AML-193 (cell line): ENCODE results near the gene UBA3.

Source experiments
- DNase-seq, 2 experiments: peaks; one replicate each; lab custom pipeline; 2025; lab: John Stamatoyannopoulos, UW

UBA3 gene

DNA sequence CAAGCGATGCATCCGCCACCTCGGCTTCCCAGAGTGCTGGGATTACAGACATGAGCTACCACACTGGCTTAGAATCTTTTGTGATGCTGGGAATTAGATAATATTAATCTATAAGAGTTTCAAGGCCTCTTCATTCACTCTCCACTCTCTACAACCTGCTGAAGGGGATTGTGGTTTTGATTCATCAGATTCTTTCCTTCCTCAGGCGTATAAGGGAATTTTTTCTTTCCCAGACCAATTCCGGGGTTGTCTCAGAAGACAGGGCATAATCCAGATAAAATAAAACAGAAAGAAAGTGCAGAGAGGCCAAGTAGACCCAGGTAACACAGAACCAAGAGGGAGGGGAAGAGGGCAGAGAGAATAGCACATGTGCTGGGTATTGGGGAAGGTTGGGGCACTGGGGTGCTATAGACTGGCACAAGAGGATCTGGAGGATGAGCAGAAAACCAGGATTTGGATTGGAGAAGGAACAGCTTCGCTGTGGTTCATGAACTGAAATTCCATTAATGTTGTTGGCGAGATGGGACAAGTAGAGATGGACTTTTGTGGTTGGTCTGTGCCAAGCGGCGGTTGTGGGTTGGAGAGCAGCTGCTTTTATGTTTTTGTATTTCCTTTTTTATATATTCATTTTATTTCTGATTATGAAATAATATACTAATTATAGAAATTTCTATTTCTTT lies 17.4 kb upstream of the UBA3 start:
- peak; percentile 44 to 56 for DNase-seq

DNA sequence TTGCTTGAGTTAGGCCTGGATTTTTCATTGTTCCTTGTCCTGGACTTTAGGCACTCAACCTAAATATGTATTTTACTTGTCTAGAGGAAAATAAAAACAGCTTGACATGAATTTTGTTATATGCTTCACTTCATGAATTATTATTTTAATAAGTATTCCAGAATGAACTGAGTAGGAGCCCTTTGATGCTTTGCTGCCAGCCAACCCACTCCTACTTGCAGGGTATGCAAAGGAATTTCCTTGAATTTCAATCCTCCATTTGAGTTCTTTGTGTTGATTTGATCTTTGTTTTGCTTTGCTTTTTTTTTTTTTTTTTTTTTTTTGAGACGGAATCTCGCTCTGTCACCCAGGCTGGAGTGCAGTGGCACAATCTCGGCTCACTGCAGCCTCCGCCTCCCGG lies 16.1 kb upstream of the UBA3 start:
- no peak for DNase-seq

DNA sequence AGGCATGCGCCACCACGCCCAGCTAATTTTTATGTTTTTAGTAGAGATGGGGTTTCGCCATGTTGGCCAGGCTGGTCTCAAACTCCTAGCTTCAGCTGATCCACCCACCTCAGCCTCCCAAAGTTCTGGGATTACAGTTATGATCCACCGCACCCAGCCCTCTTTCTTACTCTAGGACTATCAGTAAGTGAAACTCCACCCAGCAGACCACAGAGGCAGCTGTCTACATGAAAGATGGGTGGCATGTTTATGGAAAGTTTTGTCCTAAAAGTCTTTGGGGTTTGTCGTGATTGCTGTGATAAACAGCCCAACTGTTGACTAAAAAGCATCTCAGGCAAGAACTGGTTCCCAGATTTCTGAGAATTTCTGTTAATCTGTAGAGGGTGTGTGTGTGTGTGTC lies 15.5 kb upstream of the UBA3 start:
- DNase-seq: no peak

DNA sequence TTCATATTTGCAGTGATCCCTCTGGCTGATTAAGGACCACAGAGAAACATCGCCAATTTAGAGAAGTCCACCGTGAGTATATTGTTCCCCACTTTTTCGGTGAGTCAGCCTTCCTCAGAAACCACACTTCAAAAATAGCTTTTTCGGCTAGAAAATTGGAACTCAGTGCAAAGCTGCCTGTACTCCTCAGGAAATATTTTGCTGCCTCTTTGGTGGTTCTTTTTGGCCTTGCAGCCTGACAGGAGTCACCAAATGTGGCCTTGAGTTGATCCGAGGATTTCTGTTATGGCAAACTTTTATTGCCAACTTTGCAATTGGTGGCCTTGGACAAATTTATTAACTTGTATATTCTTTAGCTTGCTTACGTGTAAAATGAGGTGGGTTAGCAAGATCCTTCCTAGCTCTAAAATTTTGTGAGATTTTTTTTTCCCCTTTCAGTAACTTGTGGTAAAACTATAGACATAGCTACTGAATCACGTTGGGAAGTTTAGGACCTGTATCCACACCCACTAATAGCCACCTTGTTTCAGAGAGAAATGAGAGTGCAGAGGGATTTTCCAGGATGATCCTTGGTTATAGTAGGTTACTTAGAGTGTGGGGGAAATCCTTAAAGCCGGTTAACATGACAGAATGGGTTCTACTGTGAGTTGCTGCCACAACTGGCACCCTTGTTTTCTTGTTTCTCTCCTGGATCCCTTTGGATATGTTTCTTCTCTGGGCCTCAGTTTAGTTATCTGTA lies 14.5 kb upstream of the UBA3 start:
- DNase-seq: peak; percentile 83

DNA sequence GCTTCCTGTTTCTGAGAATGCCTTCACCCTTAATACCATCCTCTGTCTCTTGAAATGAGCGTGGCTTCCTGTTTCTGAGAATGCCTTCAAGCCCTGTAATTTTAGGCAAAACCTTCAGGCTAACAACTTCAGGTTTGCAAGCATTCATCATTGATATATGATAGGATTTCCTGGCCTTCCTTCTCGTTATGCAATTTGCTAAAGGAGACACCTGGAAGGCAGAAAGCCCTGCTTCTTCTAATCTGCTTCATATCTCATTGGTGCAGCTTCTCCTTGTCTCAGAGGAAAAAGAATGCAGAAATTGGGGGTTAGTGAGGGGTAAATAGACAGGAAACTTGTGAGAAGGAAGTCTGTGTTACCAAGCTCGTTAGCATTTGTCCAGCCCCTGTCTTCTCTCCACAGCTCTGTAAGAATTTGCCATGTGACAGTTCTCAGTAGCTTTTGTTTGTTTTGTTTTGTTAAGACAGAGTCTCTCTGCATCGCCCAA lies 11.9 kb upstream of the UBA3 start:
- peak; percentile 74 to 80 for DNase-seq

DNA sequence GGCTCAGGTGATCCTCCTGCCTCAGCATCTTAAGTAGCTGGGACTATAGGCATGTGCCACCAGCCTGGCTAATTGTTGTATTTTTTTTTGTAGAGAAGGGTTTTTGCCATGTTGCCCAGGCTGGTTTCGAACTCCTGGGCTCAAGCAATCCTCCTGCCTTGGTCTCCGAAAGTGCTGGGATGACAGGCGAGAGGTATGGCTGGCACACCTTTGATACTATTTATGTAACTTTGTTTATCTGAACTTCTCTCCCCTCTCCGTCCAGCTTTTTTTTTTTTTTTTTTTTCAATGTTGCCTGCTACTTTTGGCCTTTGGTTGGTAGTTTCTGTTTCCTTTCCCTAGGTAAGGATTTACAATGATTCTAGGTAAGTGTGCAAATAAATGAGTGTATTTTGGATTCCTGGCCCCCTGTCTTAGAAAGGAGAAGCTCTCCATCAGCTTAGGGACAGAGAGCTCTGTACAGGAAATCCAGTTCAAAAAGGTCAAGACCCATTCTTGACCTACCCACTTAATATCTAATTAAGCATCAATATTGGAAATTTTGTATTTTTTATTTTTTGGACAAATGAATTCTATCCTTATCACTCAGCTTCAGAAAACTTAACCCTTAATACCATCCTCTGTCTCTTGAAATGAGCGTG lies 11.3 kb upstream of the UBA3 start:
- DNase-seq: no peak

DNA sequence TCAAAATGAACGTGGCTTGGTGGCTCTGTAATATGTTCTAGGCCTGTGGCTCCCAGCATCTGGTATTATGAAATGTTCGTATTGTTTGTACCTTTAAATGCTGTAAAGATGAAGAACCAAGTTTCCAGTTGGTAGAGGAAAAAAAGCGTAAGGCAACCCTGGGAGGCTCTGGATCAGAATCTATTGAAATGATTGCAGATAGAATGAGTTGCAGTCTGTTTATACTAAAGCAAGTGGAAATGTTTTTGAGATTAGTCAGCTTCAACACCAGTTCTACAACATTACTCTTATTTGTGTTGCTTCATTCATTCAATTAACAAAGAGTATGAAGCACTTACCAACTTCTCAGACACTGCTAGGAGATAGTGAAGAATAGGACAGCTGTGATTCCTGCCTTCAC lies 9.9 kb upstream of the UBA3 start:
- DNase-seq: no peak

DNA sequence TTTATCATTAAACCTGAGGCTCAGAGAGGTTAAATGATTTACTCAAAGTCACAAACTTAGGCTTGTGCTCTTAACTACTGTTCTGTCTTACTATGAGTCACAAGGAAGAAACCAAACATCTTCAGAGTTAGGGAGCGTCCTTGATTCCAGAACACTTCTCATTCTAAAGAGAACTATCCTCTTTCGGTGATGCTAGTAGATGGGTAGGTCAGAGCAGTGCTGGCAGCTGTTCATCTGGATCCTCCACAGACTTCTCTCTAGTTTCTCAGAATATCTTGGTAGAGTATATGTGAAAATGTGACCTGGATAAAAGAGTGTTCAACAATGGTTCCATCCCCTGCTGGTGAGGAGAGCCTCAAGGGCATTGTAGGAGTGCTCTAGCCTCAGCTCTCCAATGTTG lies 7.9 kb upstream of the UBA3 start:
- no peak for DNase-seq

DNA sequence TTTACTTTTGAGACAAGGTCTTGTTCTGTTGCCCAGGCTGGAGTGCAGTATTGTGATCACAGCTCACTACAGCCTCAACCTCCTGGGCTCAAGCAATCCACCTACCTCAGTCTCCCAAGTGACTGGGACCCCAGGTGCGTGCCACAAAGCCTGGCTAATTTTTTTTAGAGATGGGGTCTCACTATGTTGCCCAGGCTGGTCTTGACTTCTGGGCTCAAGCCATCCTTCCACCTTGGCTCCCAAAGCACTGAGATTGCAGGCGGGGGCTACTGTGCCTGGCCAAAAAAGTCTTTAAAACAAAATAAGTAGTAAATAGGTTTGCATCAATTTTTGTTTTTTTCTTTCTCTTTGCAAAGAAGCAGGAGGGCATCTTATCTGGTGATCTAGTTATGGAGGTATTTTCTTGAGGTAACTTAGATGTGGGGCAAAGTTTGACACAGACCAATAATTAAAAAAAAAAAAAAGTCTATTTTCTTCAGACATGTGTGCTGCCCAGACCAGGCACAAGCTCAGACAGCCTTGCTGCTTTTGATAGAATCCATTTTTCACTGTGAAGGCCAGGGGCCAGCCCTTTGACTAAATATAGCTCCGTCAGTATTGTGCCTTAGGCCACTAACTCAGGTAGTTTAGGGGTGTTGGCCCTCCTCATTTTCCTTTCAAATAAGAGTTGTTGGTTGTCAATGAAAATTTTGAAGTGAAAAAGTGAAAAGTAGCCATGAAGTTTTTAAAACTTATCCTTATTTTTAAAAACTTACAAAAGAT lies 7.0 kb upstream of the UBA3 start:
- DNase-seq: no peak

DNA sequence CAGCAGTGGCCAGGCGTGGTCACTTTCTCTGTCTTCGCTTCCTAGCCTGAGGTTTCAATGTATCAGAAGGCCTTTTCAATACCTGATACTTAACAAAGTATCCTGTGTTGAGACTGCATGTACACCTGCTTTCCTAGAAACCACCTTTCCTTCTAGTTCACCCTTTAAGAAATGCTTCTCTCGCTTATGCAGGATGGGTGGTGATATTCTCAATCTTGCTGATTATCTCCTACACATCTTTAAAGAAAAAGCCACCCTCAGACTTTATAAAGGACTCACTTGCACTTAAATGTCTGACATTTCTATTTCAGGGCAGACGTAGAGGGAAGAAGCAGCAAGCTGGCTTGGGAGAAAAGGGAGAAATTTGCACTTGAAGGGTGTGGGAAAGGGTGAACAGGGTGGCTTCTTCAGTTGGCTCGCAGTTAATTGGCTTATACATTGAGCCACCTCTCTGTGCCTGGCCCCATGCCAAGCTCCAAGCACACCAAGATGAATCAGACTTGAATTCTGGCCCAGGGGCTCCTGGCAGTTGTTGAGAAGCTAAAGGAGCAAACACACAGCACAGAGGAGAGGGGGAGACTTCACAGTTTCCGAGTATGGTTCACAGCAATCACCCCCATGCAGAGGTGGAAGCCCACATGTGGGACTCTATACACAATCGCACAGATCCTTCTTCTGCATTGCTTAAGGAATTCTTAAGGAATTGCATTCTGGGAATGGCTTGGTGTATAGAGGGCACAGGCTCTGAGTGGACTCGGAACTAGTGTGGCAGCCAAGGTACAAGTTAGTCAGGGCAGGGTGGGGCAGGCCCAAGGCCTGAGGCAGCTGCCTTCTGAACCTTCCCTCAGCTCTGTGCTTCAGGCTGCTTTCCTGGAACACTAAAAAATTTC lies 5.9 kb upstream of the UBA3 start:
- DNase-seq: peak; percentile 58 to 63

DNA sequence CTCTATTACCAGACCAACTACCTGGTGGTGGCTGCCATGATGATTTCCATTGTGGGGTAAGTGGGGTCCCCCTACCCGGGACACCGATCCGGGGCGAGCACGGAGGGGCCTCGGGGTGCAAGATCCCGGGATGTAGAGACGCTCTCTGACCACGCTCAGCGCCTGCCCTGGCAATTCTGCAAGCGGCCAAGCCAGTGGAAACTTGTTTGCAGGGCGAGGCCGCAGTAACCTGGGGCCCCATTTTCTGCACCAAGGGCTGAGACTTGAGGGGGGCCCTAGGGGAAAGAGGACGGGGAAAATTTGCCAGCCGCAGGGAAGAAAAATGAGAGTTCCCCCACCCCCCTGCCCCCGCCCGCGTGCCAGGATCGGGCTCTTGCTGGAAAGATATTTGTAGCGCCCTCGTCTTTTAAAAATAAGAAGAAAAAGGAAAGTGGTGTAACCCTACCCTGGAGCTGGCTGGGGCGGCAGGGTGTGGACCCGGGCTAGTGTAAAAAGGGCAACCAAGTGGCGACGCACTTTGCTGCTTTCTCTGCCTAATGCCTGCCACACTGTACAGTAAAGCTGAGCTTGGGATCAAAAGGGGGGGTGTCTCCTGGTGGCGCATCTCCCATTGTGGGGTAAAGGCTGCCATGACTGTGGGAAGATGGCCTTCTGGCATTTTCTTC lies 5.1 kb upstream of the UBA3 start:
- no peak for DNase-seq

DNA sequence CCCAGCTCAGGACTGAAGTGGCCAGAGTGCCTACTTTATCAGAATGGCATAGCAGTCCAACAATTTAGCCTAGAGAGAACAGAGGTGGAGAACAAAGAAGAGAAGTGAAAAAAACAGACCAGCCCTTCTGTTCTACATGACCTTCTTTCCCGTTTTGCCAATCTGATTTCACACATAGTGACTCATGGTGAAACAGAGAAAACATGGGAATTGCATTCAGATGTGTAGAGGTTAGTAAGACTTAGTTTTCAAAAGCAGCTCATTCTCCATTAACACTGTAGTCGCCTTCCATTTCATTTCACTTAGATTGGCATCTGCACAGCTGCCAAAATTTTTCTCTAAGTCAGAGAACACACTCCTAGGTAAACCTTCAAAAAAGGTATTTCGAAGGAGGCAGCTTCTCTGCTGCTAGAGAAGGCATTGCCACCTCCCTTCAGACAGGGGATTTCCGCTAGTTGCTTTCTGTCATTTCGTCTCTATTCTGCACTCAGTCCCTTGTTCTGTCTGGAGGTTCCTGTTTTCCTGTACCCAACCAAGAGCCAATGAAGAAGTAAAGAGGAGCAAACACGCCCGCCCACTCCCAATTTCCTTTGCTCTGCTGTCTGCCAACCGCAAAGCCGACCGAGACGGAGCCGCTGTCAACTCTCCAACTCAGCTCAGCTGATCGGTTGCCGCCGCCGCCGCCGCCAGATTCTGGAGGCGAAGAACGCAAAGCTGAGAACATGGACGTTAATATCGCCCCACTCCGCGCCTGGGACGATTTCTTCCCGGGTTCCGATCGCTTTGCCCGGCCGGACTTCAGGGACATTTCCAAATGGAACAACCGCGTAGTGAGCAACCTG lies 4.4 kb upstream of the UBA3 start, which contains the start of gene ARL6IP5:
TSS of gene ARL6IP5 (plus strand) at position 612 of the 842 bp plus-strand sequence. CDS start at position 723, 111 bp downstream.
- DNase-seq: peak; percentile 99

DNA sequence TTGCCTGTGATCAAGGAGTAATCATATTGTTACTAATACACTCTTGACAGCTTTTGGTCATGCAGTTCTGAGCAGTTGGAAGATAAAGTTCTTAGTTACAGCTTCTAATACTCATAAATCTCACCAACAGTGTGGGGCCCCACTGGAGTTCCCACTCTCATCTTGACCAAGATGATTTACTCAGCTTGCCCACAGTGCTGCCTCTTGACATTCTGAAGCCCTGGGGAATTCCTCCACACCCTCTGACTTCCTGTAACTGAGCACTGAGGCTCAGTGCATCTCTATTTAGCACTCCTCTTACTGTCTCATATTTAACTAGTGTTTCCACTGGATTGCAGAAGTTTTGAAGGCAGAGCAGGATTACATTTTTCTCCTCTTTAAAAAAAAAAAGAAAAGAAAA lies 2.6 kb upstream of the UBA3 start:
- DNase-seq: peak; percentile 50 to 54

DNA sequence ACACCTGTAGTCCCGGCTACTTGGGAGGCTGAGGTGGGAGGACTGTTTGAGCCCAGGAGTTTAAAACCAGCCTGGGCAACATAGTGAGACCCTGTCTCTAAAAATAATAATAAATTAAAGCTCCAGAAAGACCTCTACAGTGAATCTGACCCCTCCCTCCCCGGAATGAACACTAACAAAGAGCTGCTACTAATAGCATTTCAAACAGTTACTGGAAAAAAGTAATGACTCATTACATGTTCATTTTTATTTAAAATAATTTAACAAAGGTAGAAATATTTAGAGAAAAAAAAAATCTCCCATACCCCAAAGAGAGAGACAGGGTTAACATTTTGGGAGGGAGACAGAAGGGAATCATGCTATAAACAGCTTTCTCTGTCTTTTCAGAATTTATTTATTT lies 2.2 kb upstream of the UBA3 start:
- DNase-seq: no peak

DNA sequence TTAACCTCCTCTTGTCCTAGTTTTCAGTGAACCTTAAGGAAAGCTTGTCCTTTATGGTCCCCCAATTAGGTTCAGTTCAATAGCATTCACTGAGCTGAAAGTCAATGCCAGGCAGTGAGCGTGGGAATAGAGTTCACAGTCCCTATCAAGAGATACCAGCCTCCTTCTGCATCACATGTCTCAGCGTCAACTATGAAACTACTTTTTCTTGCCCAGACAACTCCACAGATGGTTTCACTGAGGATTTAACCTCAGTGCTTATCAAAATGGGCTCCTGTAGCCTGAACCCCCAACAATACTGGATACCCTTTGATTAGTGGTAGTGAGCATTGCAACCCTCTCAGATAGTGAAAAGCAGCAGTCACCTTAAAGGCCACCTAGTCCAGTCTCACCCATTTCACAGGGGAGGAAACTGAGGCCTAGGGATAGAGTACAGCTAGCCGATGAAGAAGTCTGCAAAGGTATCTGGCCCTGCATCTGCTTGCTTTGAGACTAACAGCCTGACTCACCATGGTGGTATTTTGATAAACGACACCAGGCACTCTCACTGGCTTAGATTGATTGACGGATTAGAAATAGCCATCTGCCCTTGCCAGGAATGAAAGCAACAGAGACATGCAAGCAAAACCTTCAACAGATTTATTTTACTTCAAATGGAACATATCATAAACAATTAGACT lies 1.6 kb upstream of the UBA3 start:
- DNase-seq: no peak

DNA sequence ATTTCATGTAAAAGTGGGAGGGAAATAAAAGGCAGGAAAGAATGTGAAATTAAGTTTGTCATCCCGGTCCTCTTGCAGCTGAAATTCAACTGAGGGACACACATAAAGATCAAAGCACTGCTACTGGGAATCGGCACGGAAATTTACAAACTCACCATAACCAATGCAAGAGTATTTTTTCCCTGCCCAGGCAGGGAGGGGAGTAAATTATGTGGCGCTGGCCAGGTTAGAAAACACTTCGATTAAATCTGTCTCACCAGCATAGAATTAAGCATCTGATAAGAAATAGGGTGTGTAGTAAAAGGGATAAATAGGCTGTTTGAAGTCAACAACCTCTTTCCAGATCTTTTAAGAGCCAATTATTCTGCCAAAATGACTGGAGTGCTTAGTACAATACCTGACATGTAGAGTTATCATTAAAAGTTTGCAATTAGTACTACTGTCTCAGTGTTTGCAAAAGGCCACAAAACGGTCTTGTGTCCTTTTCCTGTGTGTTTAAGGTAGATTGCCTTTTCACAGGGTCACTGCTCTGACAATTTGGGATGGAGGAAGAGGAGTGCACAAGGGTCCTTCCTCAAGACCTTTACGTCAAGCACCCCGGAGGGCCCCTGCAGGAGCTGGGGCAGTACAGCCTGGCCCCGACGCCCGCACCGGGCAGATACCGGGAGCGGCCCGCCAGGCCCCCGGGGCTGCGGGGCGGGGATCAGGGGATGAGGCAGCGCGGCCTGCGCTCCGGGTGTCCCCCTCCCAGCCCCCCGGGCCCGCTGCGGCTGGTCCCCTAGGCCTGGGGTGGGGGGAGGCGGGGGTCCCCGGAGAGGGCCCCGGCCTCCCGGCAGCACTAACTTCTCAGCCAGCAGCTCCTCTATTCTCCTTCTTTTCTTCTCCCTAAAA lies 651 bp downstream of the UBA3 start:
- no peak for DNase-seq

DNA sequence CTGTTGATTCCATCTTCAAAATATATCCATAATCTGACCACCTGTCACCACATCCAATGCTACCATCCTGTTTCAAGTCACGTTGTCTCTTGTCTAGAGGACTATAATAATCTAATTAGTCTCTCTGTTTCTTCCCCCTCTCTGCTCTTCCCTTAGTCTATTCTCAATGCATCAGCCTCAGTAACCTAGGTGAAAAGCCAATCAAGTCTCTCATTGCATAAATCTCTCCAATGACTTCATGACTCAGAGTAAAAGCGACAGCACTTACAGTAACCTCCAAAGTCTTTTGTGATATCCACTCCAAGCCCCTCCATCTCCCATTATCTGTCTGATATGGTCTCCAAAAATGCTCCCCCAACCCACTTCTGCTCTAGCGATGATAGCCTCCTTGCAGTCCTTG lies 7.2 kb downstream of the UBA3 start:
- DNase-seq: no peak

DNA sequence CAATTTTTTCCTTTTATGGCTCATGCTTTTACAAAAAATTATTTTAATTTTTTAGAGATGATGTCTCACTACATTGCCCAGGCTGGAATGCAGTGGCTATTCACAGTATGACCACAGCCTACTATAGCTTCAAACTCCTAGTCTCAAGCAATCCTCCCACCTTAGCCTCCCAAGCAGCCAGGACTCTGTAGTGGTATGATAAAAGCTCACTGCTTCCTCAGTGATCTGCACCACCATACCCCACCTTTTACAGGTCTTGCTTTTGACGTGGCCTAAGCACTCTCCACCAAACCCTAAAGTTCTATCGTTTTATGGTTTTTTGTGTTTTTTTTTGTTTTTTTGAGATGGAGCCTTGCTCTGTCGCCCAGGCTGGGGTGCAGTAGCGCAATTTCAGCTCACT lies 14.0 kb downstream of the UBA3 start:
- no peak for DNase-seq
